HepG2 (cell line): ENCODE data around the gene SHISA5. TPM values are rescaled to one million over a fixed set of nuclear protein-coding genes. Genes with fewer than 3 reads are reported as not detected.

ENCODE experiments used
- ATM ChIP-seq: fragments of 450-650 bp; IDR thresholded peaks from 2 replicates; pipeline ENCODE4 v1.7.1; 2017; ENCODE audit warnings: mild to moderate bottlenecking, borderline replicate concordance
- GTF2F1 ChIP-seq: fragments of 150-350 bp; IDR thresholded peaks from 2 replicates; pipeline ENCODE4 v1.6.1; 2014; ENCODE audit warnings: low read length
- ISL2 ChIP-seq: sonication (generic); formaldehyde crosslinking; IDR thresholded peaks from 2 replicates; pipeline ENCODE4 v1.5.0; 2020; ENCODE audit warnings: missing genetic modification reagents
- NFIC ChIP-seq: IDR thresholded peaks from 2 replicates; pipeline ENCODE4 v1.6.1; 2012; ENCODE audit warnings: mild to moderate bottlenecking, low read length, inconsistent platforms
- NR0B2 ChIP-seq: sonication (generic); formaldehyde crosslinking; IDR thresholded peaks from 2 replicates; pipeline ENCODE4 v1.4.0; 2020; ENCODE audit warnings: mild to moderate bottlenecking, missing genetic modification reagents
- RBFOX2 ChIP-seq: fragments of 200-400 bp; formaldehyde crosslinking; IDR thresholded peaks from 2 replicates; pipeline ENCODE4 v1.6.1; 2017; ENCODE audit warnings: low read depth, mild to moderate bottlenecking, low read length
- REXO4 ChIP-seq: sonication (generic); formaldehyde crosslinking; IDR thresholded peaks from 2 replicates; pipeline ENCODE4 v1.8.0; 2022; ENCODE audit warnings: missing genetic modification reagents, mild to moderate bottlenecking, borderline replicate concordance
- SAP130 ChIP-seq: IDR thresholded peaks from 2 replicates; pipeline ENCODE4 v1.6.1; 2016; ENCODE audit warnings: low read depth
- SMAD3 ChIP-seq: sonication (generic); formaldehyde crosslinking; IDR thresholded peaks from 2 replicates; pipeline ENCODE4 v1.4.0; 2020; ENCODE audit warnings: missing genetic modification reagents
- SOX6 ChIP-seq, 2 experiments: fragments of 450-650 bp in 1 of 2; sonication (generic) in 1 of 2; formaldehyde crosslinking in 1 of 2; IDR thresholded peaks; 2 replicates each; pipeline versions ENCODE4 v1.4.0 to v1.6.1; 2017 to 2020; ENCODE audit warnings: antibody characterized with exemption in 1 of 2, mild to moderate bottlenecking in 1 of 2, missing genetic modification reagents in 1 of 2
- SRY ChIP-seq: sonication (generic); formaldehyde crosslinking; IDR thresholded peaks from 2 replicates; pipeline ENCODE4 v1.8.0; 2022; ENCODE audit warnings: mild to moderate bottlenecking, missing genetic modification reagents
- THRA ChIP-seq: sonication (generic); formaldehyde crosslinking; IDR thresholded peaks from 2 replicates; pipeline ENCODE4 v1.4.0; 2020; ENCODE audit warnings: missing genetic modification reagents, borderline replicate concordance
- ZNF235 ChIP-seq: sonication (generic); formaldehyde crosslinking; IDR thresholded peaks from 2 replicates; pipeline ENCODE4 v1.8.1; 2023; ENCODE audit warnings: mild to moderate bottlenecking, missing genetic modification reagents, borderline replicate concordance
- ZNF329 ChIP-seq: sonication (generic); formaldehyde crosslinking; IDR thresholded peaks from 2 replicates; pipeline ENCODE4 v1.9.0; 2021; ENCODE audit warnings: low read depth, mild to moderate bottlenecking, missing genetic modification reagents
- ZNF766 ChIP-seq: sonication (generic); formaldehyde crosslinking; IDR thresholded peaks from 2 replicates; pipeline ENCODE4 v1.5.0; 2020; ENCODE audit warnings: missing genetic modification reagents, borderline replicate concordance
- ZSCAN31 ChIP-seq: sonication (generic); formaldehyde crosslinking; IDR thresholded peaks from 2 replicates; pipeline ENCODE4 v1.5.0; 2020; ENCODE audit warnings: low read depth, mild to moderate bottlenecking, missing genetic modification reagents
- polyA plus RNA-seq, 8 experiments: library from polyadenylated mRNA; depleted of rRNA in 3 of 8; stranded (reverse) in 7 of 8; unstranded in 1 of 8; fragments of >200 nt; fragmentation: Illumina TruSeq in 4 of 8; extraction: Trizol in 4 of 8; gene quantifications; 2 replicates each; pipeline versions ENCODE4 v1.2.1 to v1.2.3, GENCODE V29; 2011 to 2016; ENCODE audit warnings: low read depth in 4 of 8, missing spikeins in 1 of 8, mixed read lengths in 1 of 8; ENCODE audit not compliant: insufficient read depth in 1 of 8
- total RNA-seq, 5 experiments: library from RNA; depleted of rRNA; stranded (reverse); fragments of >200 nt; fragmentation: Illumina TruSeq; extraction: Trizol; gene quantifications; 2 replicates each; pipeline ENCODE4 v1.2.3, GENCODE V29; 2016; ENCODE audit warnings: low read depth in 1 of 5
- TF ChIP-seq, protein P1 (sequence below): IDR thresholded peaks from 2 replicates; pipeline ENCODE4 v1.6.1; 2018; ENCODE audit warnings: missing genetic modification reagents
- TF ChIP-seq, protein P2 (sequence below): sonication (generic); formaldehyde crosslinking; IDR thresholded peaks from 2 replicates; pipeline ENCODE4 v1.4.0; 2020; ENCODE audit warnings: missing genetic modification reagents
- TF ChIP-seq, protein P3 (sequence below): sonication (generic); formaldehyde crosslinking; IDR thresholded peaks from 2 replicates; pipeline ENCODE4 v1.5.0; 2020; ENCODE audit warnings: missing genetic modification reagents

The SHISA5 gene
- total and polyA plus RNA-seq, 2 of the 13 experiments (the other 11 are each of a cell fraction or from before 2014, with no cell fraction given), result 75.8 to 91.4 TPM

GRCh38 chr3:48446425-48447193 is 57.4 kb downstream of the SHISA5 start, which contains the start of gene ATRIP (continued):
- TF ChIP-seq THRA (peak; percentile 26; the same call in 1 of the 2 replicates), SAP130 (CRISPR knock-in tag) (peak; percentile 98), ZNF766 (CRISPR knock-in tag) (peak; percentile 79; the same call in 1 of the 2 replicates), SOX6 (IDR thresholded peaks at IDR 0.05) (no peak), SOX6 (CRISPR knock-in tag; IDR thresholded peaks at IDR 0.05) (peak; percentile 53), NR0B2 (peak; percentile 92), ATM (no peak), ZSCAN31 (CRISPR knock-in tag) (peak; percentile 88), REXO4 (CRISPR knock-in tag) (no peak), GTF2F1 (no peak), NFIC (no peak), SMAD3 (CRISPR knock-in tag) (0 out of 2 replicates have a peak, but pooled peaks have one; percentile 20), ZNF329 (peak; percentile 82; the same call in 1 of the 2 replicates), ZNF235 (CRISPR knock-in tag) (peak; percentile 77; the same call in 1 of the 2 replicates), ISL2 (CRISPR knock-in tag) (peak; percentile 67; the same call in 1 of the 2 replicates), RBFOX2 (peak; percentile 98), SRY (CRISPR knock-in tag) (peak; percentile 92)
- TF ChIP-seq, protein P1, sequence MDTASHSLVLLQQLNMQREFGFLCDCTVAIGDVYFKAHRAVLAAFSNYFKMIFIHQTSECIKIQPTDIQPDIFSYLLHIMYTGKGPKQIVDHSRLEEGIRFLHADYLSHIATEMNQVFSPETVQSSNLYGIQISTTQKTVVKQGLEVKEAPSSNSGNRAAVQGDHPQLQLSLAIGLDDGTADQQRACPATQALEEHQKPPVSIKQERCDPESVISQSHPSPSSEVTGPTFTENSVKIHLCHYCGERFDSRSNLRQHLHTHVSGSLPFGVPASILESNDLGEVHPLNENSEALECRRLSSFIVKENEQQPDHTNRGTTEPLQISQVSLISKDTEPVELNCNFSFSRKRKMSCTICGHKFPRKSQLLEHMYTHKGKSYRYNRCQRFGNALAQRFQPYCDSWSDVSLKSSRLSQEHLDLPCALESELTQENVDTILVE (CRISPR knock-in tag), result peak; percentile 69
- TF ChIP-seq, protein P2, sequence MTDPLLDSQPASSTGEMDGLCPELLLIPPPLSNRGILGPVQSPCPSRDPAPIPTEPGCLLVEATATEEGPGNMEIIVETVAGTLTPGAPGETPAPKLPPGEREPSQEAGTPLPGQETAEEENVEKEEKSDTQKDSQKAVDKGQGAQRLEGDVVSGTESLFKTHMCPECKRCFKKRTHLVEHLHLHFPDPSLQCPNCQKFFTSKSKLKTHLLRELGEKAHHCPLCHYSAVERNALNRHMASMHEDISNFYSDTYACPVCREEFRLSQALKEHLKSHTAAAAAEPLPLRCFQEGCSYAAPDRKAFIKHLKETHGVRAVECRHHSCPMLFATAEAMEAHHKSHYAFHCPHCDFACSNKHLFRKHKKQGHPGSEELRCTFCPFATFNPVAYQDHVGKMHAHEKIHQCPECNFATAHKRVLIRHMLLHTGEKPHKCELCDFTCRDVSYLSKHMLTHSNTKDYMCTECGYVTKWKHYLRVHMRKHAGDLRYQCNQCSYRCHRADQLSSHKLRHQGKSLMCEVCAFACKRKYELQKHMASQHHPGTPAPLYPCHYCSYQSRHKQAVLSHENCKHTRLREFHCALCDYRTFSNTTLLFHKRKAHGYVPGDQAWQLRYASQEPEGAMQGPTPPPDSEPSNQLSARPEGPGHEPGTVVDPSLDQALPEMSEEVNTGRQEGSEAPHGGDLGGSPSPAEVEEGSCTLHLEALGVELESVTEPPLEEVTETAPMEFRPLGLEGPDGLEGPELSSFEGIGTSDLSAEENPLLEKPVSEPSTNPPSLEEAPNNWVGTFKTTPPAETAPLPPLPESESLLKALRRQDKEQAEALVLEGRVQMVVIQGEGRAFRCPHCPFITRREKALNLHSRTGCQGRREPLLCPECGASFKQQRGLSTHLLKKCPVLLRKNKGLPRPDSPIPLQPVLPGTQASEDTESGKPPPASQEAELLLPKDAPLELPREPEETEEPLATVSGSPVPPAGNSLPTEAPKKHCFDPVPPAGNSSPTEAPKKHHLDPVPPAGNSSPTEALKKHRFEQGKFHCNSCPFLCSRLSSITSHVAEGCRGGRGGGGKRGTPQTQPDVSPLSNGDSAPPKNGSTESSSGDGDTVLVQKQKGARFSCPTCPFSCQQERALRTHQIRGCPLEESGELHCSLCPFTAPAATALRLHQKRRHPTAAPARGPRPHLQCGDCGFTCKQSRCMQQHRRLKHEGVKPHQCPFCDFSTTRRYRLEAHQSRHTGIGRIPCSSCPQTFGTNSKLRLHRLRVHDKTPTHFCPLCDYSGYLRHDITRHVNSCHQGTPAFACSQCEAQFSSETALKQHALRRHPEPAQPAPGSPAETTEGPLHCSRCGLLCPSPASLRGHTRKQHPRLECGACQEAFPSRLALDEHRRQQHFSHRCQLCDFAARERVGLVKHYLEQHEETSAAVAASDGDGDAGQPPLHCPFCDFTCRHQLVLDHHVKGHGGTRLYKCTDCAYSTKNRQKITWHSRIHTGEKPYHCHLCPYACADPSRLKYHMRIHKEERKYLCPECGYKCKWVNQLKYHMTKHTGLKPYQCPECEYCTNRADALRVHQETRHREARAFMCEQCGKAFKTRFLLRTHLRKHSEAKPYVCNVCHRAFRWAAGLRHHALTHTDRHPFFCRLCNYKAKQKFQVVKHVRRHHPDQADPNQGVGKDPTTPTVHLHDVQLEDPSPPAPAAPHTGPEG (CRISPR knock-in tag), result peak; percentile 67; the same call in 1 of the 2 replicates
- TF ChIP-seq, protein P3, sequence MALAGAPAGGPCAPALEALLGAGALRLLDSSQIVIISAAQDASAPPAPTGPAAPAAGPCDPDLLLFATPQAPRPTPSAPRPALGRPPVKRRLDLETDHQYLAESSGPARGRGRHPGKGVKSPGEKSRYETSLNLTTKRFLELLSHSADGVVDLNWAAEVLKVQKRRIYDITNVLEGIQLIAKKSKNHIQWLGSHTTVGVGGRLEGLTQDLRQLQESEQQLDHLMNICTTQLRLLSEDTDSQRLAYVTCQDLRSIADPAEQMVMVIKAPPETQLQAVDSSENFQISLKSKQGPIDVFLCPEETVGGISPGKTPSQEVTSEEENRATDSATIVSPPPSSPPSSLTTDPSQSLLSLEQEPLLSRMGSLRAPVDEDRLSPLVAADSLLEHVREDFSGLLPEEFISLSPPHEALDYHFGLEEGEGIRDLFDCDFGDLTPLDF (CRISPR knock-in tag), result peak; percentile 92
